ENCODE data around the gene PAWR. TPM values are rescaled to one million over a fixed set of nuclear protein-coding genes. Genes with fewer than 3 reads are reported as not detected.

Gene PAWR
- total and polyA plus RNA-seq, 8 donors: 10.1 to 662 (median 81.9) TPM

DNA sequence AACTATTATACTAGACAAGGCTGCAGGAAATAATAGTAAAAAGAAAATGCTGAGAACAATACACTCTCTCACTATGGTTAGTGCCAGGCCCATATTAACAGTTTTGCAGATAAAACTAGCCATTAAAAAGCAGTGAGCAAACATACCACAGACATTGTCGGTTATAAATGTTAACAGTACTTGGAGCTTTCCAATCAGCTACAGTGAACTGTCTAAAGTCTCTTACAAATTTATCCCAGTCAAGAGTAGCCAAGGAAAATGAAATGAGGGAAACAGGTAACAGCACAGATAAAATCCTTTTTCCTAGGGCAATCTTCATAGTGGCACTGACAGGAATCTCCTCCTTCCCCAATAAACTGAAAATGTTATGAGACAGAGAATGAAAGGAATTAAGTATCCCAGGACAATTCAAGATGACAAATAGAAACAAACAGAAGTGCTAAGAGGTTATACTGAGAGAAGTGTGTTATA, 30.8 kb downstream of the PAWR start:
- intact Hi-C loops (cut with DNase I; ENCODE audit: low total_unique reads): no loop called here
- peak in 1 of 2 donors; percentile 57 for DNase-seq
- H3K4me3 ChIP-seq: no peak overlapping the region
- peak overlapping the region in 1 of 5 donors; percentile 1 for H3K27ac ChIP-seq
- peaks cover 0 to 31% (median 13%) of the 10 kb centered on the region in 4 donors for H3K4me1 ChIP-seq
- no peaks in the 10 kb centered on the region for H3K27me3 ChIP-seq
- no peaks in the 10 kb centered on the region for H3K36me3 ChIP-seq
- TF ChIP-seq POLR2A (IDR thresholded peaks at IDR 0.05) (no peak), POLR2AphosphoS5 (IDR thresholded peaks at IDR 0.05) (no peak), EP300 (IDR thresholded peaks at IDR 0.05) (no peak)
- TF ChIP-seq, protein P1, sequence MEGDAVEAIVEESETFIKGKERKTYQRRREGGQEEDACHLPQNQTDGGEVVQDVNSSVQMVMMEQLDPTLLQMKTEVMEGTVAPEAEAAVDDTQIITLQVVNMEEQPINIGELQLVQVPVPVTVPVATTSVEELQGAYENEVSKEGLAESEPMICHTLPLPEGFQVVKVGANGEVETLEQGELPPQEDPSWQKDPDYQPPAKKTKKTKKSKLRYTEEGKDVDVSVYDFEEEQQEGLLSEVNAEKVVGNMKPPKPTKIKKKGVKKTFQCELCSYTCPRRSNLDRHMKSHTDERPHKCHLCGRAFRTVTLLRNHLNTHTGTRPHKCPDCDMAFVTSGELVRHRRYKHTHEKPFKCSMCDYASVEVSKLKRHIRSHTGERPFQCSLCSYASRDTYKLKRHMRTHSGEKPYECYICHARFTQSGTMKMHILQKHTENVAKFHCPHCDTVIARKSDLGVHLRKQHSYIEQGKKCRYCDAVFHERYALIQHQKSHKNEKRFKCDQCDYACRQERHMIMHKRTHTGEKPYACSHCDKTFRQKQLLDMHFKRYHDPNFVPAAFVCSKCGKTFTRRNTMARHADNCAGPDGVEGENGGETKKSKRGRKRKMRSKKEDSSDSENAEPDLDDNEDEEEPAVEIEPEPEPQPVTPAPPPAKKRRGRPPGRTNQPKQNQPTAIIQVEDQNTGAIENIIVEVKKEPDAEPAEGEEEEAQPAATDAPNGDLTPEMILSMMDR (IDR thresholded peaks at IDR 0.05): no peak
- no peaks in the 10 kb centered on the region for H3K9me3 ChIP-seq
- WGBS, 5 donors: 17 to 41% (median 23%) methylated on average over 1 of the region's 1 CpG

GRCh38 chr12:79658221-79658620, 32.5 kb downstream of the PAWR start:
- no peak overlapping the region for H3K27ac ChIP-seq
- WGBS, 5 donors: 15 to 52% (median 32%) methylated on average over 1 of the region's 1 CpG
- intact Hi-C loops (cut with DNase I; ENCODE audit: low total_unique reads): no loop called here
- H3K27me3 ChIP-seq: no peaks in the 10 kb centered on the region
- peaks cover 0 to 31% (median 13%) of the 10 kb centered on the region in 4 donors for H3K4me1 ChIP-seq
- TF ChIP-seq POLR2AphosphoS5 (IDR thresholded peaks at IDR 0.05): no peak
- TF ChIP-seq, protein P1 (IDR thresholded peaks at IDR 0.05): no peak
- TF ChIP-seq POLR2A (IDR thresholded peaks at IDR 0.05): no peak
- no peak for TF ChIP-seq EP300 (IDR thresholded peaks at IDR 0.05)
- no peaks in the 10 kb centered on the region for H3K36me3 ChIP-seq
- H3K9me3 ChIP-seq: no peaks in the 10 kb centered on the region
- H3K4me3 ChIP-seq: no peak overlapping the region
- DNase-seq: peak in 1 of 2 donors; percentile 17

DNA sequence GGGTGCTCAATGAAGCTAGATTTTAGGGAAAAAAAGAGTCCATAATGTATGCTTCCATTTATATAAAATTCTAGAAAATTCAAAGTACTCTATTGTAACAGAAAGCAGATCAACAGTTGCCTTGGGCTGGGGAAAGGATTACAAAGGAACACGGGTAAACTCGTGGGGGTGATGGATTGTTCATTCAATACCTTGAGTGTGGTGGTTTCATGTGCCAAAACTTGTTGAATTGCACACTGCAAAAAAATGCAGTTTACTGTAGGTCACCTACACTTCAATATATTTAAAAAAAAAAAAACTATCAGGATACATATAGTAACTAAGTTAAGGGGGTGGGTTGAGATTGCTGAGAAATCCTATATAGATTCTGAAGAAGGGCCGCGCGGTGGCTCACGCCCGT, 33.6 kb downstream of the PAWR start:
- intact Hi-C loops (cut with DNase I; ENCODE audit: low total_unique reads): no loop called here

DNA sequence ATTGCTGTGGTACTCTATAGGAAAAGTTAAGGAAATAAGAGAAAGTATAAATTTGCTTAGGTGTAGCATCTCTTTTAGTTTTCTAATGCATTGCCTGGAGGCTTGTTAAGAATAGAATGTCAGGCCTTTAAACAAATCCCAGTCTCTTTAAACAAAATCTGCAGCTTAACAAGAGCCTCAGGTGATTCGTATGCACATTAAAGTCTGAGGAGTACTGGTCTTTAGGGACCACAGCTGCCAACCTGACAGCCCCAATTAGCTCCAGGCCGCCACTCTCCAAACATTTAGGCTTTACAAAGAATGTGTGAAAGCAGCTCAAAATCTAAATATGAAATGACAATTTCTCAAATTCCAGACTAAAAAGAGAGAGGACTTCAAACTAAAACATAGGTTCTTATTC, 35.7 kb downstream of the PAWR start:
- WGBS, 5 donors: 79 to 92% (median 87%) methylated on average over 2 of the region's 2 CpGs
- Histone ChIP-seq H3K27me3 (no peaks in the 10 kb centered on the region), H3K36me3 (no peaks in the 10 kb centered on the region), H3K4me3 (no peak overlapping the region), H3K4me1 (peaks cover 0 to 29% (median 13%) of the 10 kb centered on the region in 4 donors), H3K9me3 (no peaks in the 10 kb centered on the region), H3K27ac (no peak overlapping the region)
- intact Hi-C loops (cut with DNase I; ENCODE audit: low total_unique reads): no loop called here
- DNase-seq: no peak
- TF ChIP-seq, protein P1 (IDR thresholded peaks at IDR 0.05): no peak
- TF ChIP-seq POLR2AphosphoS5 (IDR thresholded peaks at IDR 0.05) (no peak), POLR2A (IDR thresholded peaks at IDR 0.05) (no peak), EP300 (IDR thresholded peaks at IDR 0.05) (no peak)

More for the DNA sequence above, 33.6 kb downstream of the PAWR start:
- DNase-seq: no peak
- H3K27me3 ChIP-seq: no peaks in the 10 kb centered on the region
- no peaks in the 10 kb centered on the region for H3K36me3 ChIP-seq
- WGBS, 5 donors: 95 to 98% (median 97%) methylated on average over 7 of the region's 7 CpGs
- H3K4me1 ChIP-seq: peaks cover 0 to 31% (median 13%) of the 10 kb centered on the region in 4 donors
- no peak overlapping the region for H3K4me3 ChIP-seq
- no peaks in the 10 kb centered on the region for H3K9me3 ChIP-seq
- no peak overlapping the region for H3K27ac ChIP-seq
- TF ChIP-seq POLR2AphosphoS5 (IDR thresholded peaks at IDR 0.05) (no peak), POLR2A (IDR thresholded peaks at IDR 0.05) (no peak), EP300 (IDR thresholded peaks at IDR 0.05) (no peak)
- TF ChIP-seq, protein P1 (IDR thresholded peaks at IDR 0.05): no peak
